Jurkat, Clone E6-1 (cell line): ENCODE data around the gene SPRR2B. TPM values are rescaled to one million over a fixed set of nuclear protein-coding genes. Genes with fewer than 3 reads are reported as not detected.
"Not testable (repeated sequence)": the region's sequence is repeated elsewhere in the genome, so short reads cannot be mapped to it uniquely, and the experiment has no call there.

Experiments
- DNase-seq: peaks from one replicate; pipeline ENCODE4 v3.0.0-alpha.2; 2011; ENCODE audit warnings: low read depth, low spot score
- H3K4me3 ChIP-seq: 2 replicates; pipeline ENCODE4 v1.5.1; 2011; ENCODE audit warnings: mild to moderate bottlenecking, low read length, control low read depth, moderate library complexity
- polyA plus RNA-seq: library from polyadenylated mRNA; unstranded; fragments of >200 nt; gene quantifications from one replicate; pipeline ENCODE4 v1.2.1, GENCODE V29; 2012; ENCODE audit warnings: missing spikeins; ENCODE audit not compliant: insufficient read length, insufficient read depth

Gene SPRR2B
- polyA plus RNA-seq, result not detected

- H3K4me3 ChIP-seq, result no peak within 1 kb of the TSS
- no peak for DNase-seq
Measured at GRCh38 chr1:153071511-153071910, at the start of gene SPRR2B. TSS of gene SPRR2B (minus strand) at chr1:153071611. CDS start at chr1:153070839, 772 bp downstream.

- DNase-seq, result no peak
- H3K4me3 ChIP-seq, result no peak overlapping the region
Measured at GRCh38 chr1:153120945-153121344, 49.5 kb upstream of the SPRR2B start.

- no peak overlapping the region for H3K4me3 ChIP-seq
- no peak for DNase-seq
Measured at GRCh38 chr1:153119491-153119971, 48.1 kb upstream of the SPRR2B start.

- not testable (repeated sequence) for H3K4me3 ChIP-seq, DNase-seq
Measured at GRCh38 chr1:153115264-153115663, 43.9 kb upstream of the SPRR2B start.

- no peak within 1 kb of the TSS for H3K4me3 ChIP-seq
- no peak for DNase-seq
Measured at GRCh38 chr1:153113416-153113815, 42.0 kb upstream of the SPRR2B start, which contains the start of gene SPRR2F. TSS of gene SPRR2F (minus strand) at chr1:153113516. CDS start at chr1:153112733, 783 bp downstream.

- DNase-seq, H3K4me3 ChIP-seq: not testable (repeated sequence)
Measured at GRCh38 chr1:153112454-153112853, 41.0 kb upstream of the SPRR2B start.

- no peak for DNase-seq
Measured at GRCh38 chr1:153100245-153100644, 28.8 kb upstream of the SPRR2B start.

GRCh38 chr1:153099461-153100045 lies 28.1 kb upstream of the SPRR2B start:
- no peak overlapping the region for H3K4me3 ChIP-seq
- DNase-seq, result no peak

More at GRCh38 chr1:153100245-153100644, 28.8 kb upstream of the SPRR2B start:
- H3K4me3 ChIP-seq, result no peak overlapping the region

- DNase-seq, result no peak
- H3K4me3 ChIP-seq, result no peak overlapping the region
Measured at GRCh38 chr1:153095764-153096163, 24.4 kb upstream of the SPRR2B start.

- DNase-seq, result no peak
- no peak within 1 kb of the TSS for H3K4me3 ChIP-seq
Measured at GRCh38 chr1:153094426-153094825, 23.0 kb upstream of the SPRR2B start, which contains the start of gene SPRR2E. TSS of gene SPRR2E (minus strand) at chr1:153094526. CDS start at chr1:153093751, 775 bp downstream.

- no peak overlapping the region for H3K4me3 ChIP-seq
- DNase-seq, result no peak
Measured at GRCh38 chr1:153087652-153088051, 16.2 kb upstream of the SPRR2B start.

- DNase-seq, result no peak
- no peak overlapping the region for H3K4me3 ChIP-seq
Measured at GRCh38 chr1:153081736-153082135, 10.3 kb upstream of the SPRR2B start.

GRCh38 chr1:153072806-153073726 lies 1.7 kb upstream of the SPRR2B start:
- H3K4me3 ChIP-seq, result no peak overlapping the region
- no peak for DNase-seq

- H3K4me3 ChIP-seq, result no peak overlapping the region
- DNase-seq, result no peak
Measured at GRCh38 chr1:153070243-153070642, 1.2 kb downstream of the SPRR2B start.

- DNase-seq, result no peak
- no peak overlapping the region for H3K4me3 ChIP-seq
Measured at GRCh38 chr1:153058826-153059784, 12.3 kb downstream of the SPRR2B start.

- DNase-seq, result no peak
Measured at GRCh38 chr1:153058154-153058553, 13.3 kb downstream of the SPRR2B start.

GRCh38 chr1:153057375-153057774 lies 14.0 kb downstream of the SPRR2B start, which contains the start of gene SPRR2A:
TSS of gene SPRR2A (minus strand) at chr1:153057512. CDS start at chr1:153056735, 777 bp downstream.
- H3K4me3 ChIP-seq, result no peak within 1 kb of the TSS
- no peak for DNase-seq

More at GRCh38 chr1:153058154-153058553, 13.3 kb downstream of the SPRR2B start:
- no peak overlapping the region for H3K4me3 ChIP-seq

- H3K4me3 ChIP-seq, DNase-seq: not testable (repeated sequence)
Measured at GRCh38 chr1:153056111-153056510, 15.3 kb downstream of the SPRR2B start.

- no peak overlapping the region for H3K4me3 ChIP-seq
- no peak for DNase-seq
Measured at GRCh38 chr1:153049211-153049610, 22.2 kb downstream of the SPRR2B start.
